ENCODE measurements around the gene THTPA. TPM values are rescaled to one million over a fixed set of nuclear protein-coding genes. Genes with fewer than 3 reads are reported as not detected.
A peak's percentile ranks its signal among the peaks of the same experiment; 100 is the strongest.

THTPA gene
- total and polyA plus RNA-seq, 2 of the 13 experiments (the other 11 are each of a cell fraction or from before 2014, with no cell fraction given) = 7.4 to 8.7 TPM

- TF ChIP-seq ZNF260 (CRISPR knock-in tag; IDR thresholded peaks at IDR 0.05; ENCODE audit: borderline replicate concordance, low read depth) (no peak), ZNF605 (CRISPR knock-in tag; IDR thresholded peaks at IDR 0.05) (peak; percentile 95), SOX13 (IDR thresholded peaks at IDR 0.05) (0 out of 2 replicates have a peak, but pooled peaks have one; percentile 65), SOX13 (CRISPR knock-in tag; conservative IDR thresholded peaks at IDR 0.05 in 1 of 2, IDR thresholded peaks at IDR 0.05 in 1 of 2) (peak in 1 of 2 experiments; percentile 88; a peak in 3 of 4 replicates), TEF (CRISPR knock-in tag; IDR thresholded peaks at IDR 0.05) (no peak), ZNF619 (CRISPR knock-in tag; IDR thresholded peaks at IDR 0.05) (no peak), ZNF329 (CRISPR knock-in tag; IDR thresholded peaks at IDR 0.05; ENCODE audit: low read depth) (no peak), KLF6 (CRISPR knock-in tag; IDR thresholded peaks at IDR 0.05) (peak; percentile 95), STAT6 (CRISPR knock-in tag; IDR thresholded peaks at IDR 0.05; ENCODE audit: borderline replicate concordance) (no peak; the same call in 1 of the 2 replicates), THAP7 (CRISPR knock-in tag; IDR thresholded peaks at IDR 0.05) (no peak), ZNF775 (CRISPR knock-in tag; IDR thresholded peaks at IDR 0.05; ENCODE audit: borderline replicate concordance) (no peak), DMAP1 (CRISPR knock-in tag; IDR thresholded peaks at IDR 0.05) (0 out of 2 replicates have a peak, but pooled peaks have one; percentile 40), HNRNPL (IDR thresholded peaks at IDR 0.05; ENCODE audit: low read depth, low read length) (no peak), NCOA1 (CRISPR knock-in tag; IDR thresholded peaks at IDR 0.05) (no peak), ZNF747 (CRISPR knock-in tag; IDR thresholded peaks at IDR 0.05; ENCODE audit: borderline replicate concordance) (no peak), RBM22 (optimal IDR thresholded peaks at IDR 0.05; ENCODE audit: low read length) (no peak), PRMT3 (CRISPR knock-in tag; IDR thresholded peaks at IDR 0.05; ENCODE audit: borderline replicate concordance, low read depth) (no peak), NFKB2 (CRISPR knock-in tag; IDR thresholded peaks at IDR 0.05; ENCODE audit: borderline replicate concordance) (no peak; the same call in 1 of the 2 replicates), RAD21 (CRISPR knock-in tag; IDR thresholded peaks at IDR 0.05) (no peak), MAF1 (CRISPR knock-in tag; IDR thresholded peaks at IDR 0.05; ENCODE audit: borderline replicate concordance) (no peak), ZBTB37 (CRISPR knock-in tag; IDR thresholded peaks at IDR 0.05) (no peak; the same call in 1 of the 2 replicates)
Measured at GRCh38 chr14:23602181-23603095, 46.4 kb downstream of the THTPA start (continued).

Measured in HepG2 (cell line).